Thyroid gland (tissue), 4 donors: ENCODE measurements around the gene RPS26. TPM values are rescaled to one million over a fixed set of nuclear protein-coding genes. Genes with fewer than 3 reads are reported as not detected.
A peak's percentile ranks its signal among the peaks of the same experiment; 100 is the strongest.

Experiments
- DNase-seq, 2 donors: peaks; one replicate each; pipeline ENCODE4 v3.0.0-alpha.2; 2019
- H3K27ac ChIP-seq, 3 donors: fragments of 200-600 bp; sonication (generic); 1 replicate in 2 of 3; 2 replicates in 1 of 3; pipeline ENCODE4 v1.5.1; 2016 to 2019; ENCODE audit warnings: mild to moderate bottlenecking in 1 of 3, moderate library complexity in 1 of 3
- H3K27me3 ChIP-seq: fragments of 200-600 bp; sonication (generic); one replicate; pipeline ENCODE4 v1.5.1; 2019
- H3K36me3 ChIP-seq, 2 donors: fragments of 200-600 bp; sonication (generic); one replicate each; pipeline ENCODE4 v1.5.1; 2016 to 2019
- H3K4me1 ChIP-seq, 2 donors: fragments of 200-600 bp; sonication (generic); one replicate each; pipeline ENCODE4 v1.5.1; 2017 to 2019
- H3K4me3 ChIP-seq, 3 donors: fragments of 200-600 bp; sonication (generic); replicated peaks in 1 of 3; 1 replicate in 2 of 3; 2 replicates in 1 of 3; pipeline ENCODE4 v1.5.1; 2016; ENCODE audit warnings: mild to moderate bottlenecking in 1 of 3
- H3K9me3 ChIP-seq: fragments of 200-600 bp; sonication (generic); one replicate; pipeline ENCODE4 v1.5.1; 2017
- CTCF ChIP-seq, 6 experiments: fragments of 200-600 bp in 3 of 6; fragments of 450-650 bp in 3 of 6; sonication (generic) in 3 of 6; IDR thresholded peaks; one replicate each; pipeline ENCODE4 v1.5.1; 2016 to 2019; ENCODE audit warnings: antibody characterized with exemption in 6 of 6, mild to moderate bottlenecking in 2 of 6, inconsistent platforms in 1 of 6, moderate library complexity in 1 of 6
- POLR2A ChIP-seq, 2 donors: fragments of 450-650 bp; IDR thresholded peaks; one replicate each; pipeline ENCODE4 v1.6.1; 2017; ENCODE audit warnings: antibody characterized with exemption in 2 of 2, mild to moderate bottlenecking in 2 of 2, moderate library complexity in 1 of 2
- WGBS, 2 donors: methylation state at CpG; one replicate each; pipeline ENCODE4 v1.1.5; 2017; 5-methylcytosine and 5-hydroxymethylcytosine counted together
- intact Hi-C: fragments of 100-400 bp; cut with DNase I; formaldehyde crosslinking; loops from one replicate; pipeline ENCODE4 v1.15.1; 2023
- total RNA-seq, 4 donors: library from RNA; depleted of rRNA; stranded (reverse); fragments of >200 nt; gene quantifications; one replicate each; pipeline ENCODE4 v1.2.3, GENCODE V29; 2016

Gene RPS26
- total RNA-seq, 4 donors from 2014 or later: 81.4 to 1,193 (median 632) TPM

DNA sequence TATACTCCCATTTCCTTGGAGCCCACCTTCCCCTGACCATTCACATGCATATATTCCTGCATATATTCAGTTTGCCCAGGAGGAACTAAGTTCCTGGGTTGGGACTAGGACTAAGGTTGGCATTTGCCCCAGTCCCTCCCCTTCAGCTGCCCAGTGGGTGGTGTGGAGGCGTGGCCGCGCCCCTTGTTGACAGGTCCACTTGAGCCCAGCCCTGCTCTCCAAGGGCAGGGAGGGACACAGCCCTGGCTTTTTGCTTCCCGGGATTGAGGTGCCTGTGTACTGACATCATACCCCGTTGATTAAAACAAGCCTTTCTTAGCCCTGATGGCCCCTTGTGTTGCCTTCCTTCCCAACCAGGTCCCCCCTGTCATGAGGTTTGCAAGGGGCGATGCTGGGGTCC, 45.5 kb downstream of the RPS26 start:
- DNase-seq: peak; percentile 97 to 98
- TF ChIP-seq POLR2A (IDR thresholded peaks at IDR 0.05) (no peak), CTCF (IDR thresholded peaks at IDR 0.05) (no peak)
- Histone ChIP-seq H3K36me3 (no peaks in the 10 kb centered on the region), H3K4me3 (no peak overlapping the region), H3K27ac (peak overlapping the region; percentile 12 to 61 (median 34)), H3K27me3 (no peaks in the 10 kb centered on the region), H3K9me3 (no peaks in the 10 kb centered on the region), H3K4me1 (peaks cover 6 to 18% of the 10 kb centered on the region in 2 donors)
- intact Hi-C loops: no loop called here
- WGBS, 2 donors: 35 to 60% methylated on average over 4 to 6 of the region's 6 CpGs

Other genes starting within 250 kb of the RPS26 start
- gene SARNP, start 224.2 kb upstream of the RPS26 start, total RNA-seq: 10 to 100 TPM; 33.6 to 61.0 (median 52.3) TPM
- 10 to 100 TPM; 17.7 to 39.2 (median 23.4) TPM for gene ORMDL2, start 223.9 kb upstream of the RPS26 start, total RNA-seq
- 10 to 100 TPM; 39.6 to 49.0 (median 45.1) TPM for gene DNAJC14, start 212.3 kb upstream of the RPS26 start, total RNA-seq
- 1 to 10 TPM; 2.3 to 4.2 (median 3.4) TPM for gene MMP19, start 199.0 kb upstream of the RPS26 start, total RNA-seq
- gene PYM1, start 114.0 kb upstream of the RPS26 start, total RNA-seq: 10 to 100 TPM; 28.6 to 48.2 (median 43.7) TPM
- 10 to 100 TPM; 20.6 to 55.9 (median 28.7) TPM for gene DGKA, start 110.8 kb upstream of the RPS26 start, total RNA-seq
- gene PMEL, start 75.9 kb upstream of the RPS26 start, total RNA-seq: 1 to 10 TPM; 1.7 to 5.8 (median 3.0) TPM
- 10 to 100 TPM; 13.9 to 17.2 (median 15.8) TPM for gene CDK2, start 75.1 kb upstream of the RPS26 start, total RNA-seq
- gene RAB5B, start 67.8 kb upstream of the RPS26 start, total RNA-seq: 100 to 1,000 TPM; 104 to 119 (median 107) TPM
- gene SUOX, start 44.6 kb upstream of the RPS26 start, total RNA-seq: 10 to 100 TPM; 18.7 to 36.8 (median 36.2) TPM
- 10 to 100 TPM in 2 of 4 donors, 1 to 10 TPM in 2; 4.2 to 10.9 (median 9.4) TPM for gene IKZF4, start 20.9 kb upstream of the RPS26 start, total RNA-seq
- gene ERBB3, start 38.2 kb downstream of the RPS26 start, total RNA-seq: 10 to 100 TPM; 14.7 to 30.0 (median 20.4) TPM
- gene PA2G4, start 62.6 kb downstream of the RPS26 start, total RNA-seq: 100 to 1,000 TPM in 3 of 4 donors, 10 to 100 TPM in 1; 94.0 to 142 (median 122) TPM
- gene RPL41, start 74.7 kb downstream of the RPS26 start, total RNA-seq: 1,000 to 10,000 TPM; 1,344 to 2,817 (median 2,330) TPM
- 1 to 10 TPM; 4.7 to 7.7 (median 5.6) TPM for gene ZC3H10, start 76.3 kb downstream of the RPS26 start, total RNA-seq
- 10 to 100 TPM; 60.6 to 84.7 (median 68.7) TPM for gene ESYT1, start 86.3 kb downstream of the RPS26 start, total RNA-seq
- 100 to 1,000 TPM in 1 of 4 donors, 10 to 100 TPM in 3; 33.4 to 115 (median 48.1) TPM for gene MYL6B, start 110.7 kb downstream of the RPS26 start, total RNA-seq
- 1,000 to 10,000 TPM; 1,110 to 2,359 (median 1,915) TPM for gene MYL6, start 116.4 kb downstream of the RPS26 start, total RNA-seq
- 100 to 1,000 TPM in 1 of 4 donors, 10 to 100 TPM in 3; 76.5 to 101 (median 83.0) TPM for gene SMARCC2, start 147.6 kb downstream of the RPS26 start, total RNA-seq
- 10 to 100 TPM; 63.4 to 89.7 (median 73.4) TPM for gene RNF41, start 180.0 kb downstream of the RPS26 start, total RNA-seq
- gene NABP2, start 182.4 kb downstream of the RPS26 start, total RNA-seq: 10 to 100 TPM; 19.4 to 35.7 (median 31.4) TPM
- not detected for gene SLC39A5, start 188.1 kb downstream of the RPS26 start, total RNA-seq
- gene ANKRD52, start 216.5 kb downstream of the RPS26 start, total RNA-seq: 10 to 100 TPM; 15.9 to 22.3 (median 18.3) TPM
- 10 to 100 TPM; 11.3 to 28.7 (median 19.7) TPM for gene COQ10A, start 225.0 kb downstream of the RPS26 start, total RNA-seq